H1 (cell line): ENCODE data around the gene MAF. TPM values are rescaled to one million over a fixed set of nuclear protein-coding genes. Genes with fewer than 3 reads are reported as not detected.

ENCODE experiments used
- CEBPB ChIP-seq: IDR thresholded peaks from 2 replicates; pipeline ENCODE4 v1.6.1; 2012; ENCODE audit warnings: low read depth, low read length
- FOSL1 ChIP-seq: IDR thresholded peaks from 2 replicates; pipeline ENCODE4 v1.6.1; 2011; ENCODE audit warnings: mild to moderate bottlenecking, low read depth, low read length, moderate library complexity; ENCODE audit not compliant: insufficient read depth
- GTF2F1 ChIP-seq: IDR thresholded peaks from 2 replicates; pipeline ENCODE4 v1.6.1; 2012; ENCODE audit warnings: low read depth, low read length, improper control_type of control experiment, borderline replicate concordance
- HDAC2 ChIP-seq, 2 experiments: fragments of 300-600 bp in 1 of 2; sonication (generic) in 1 of 2; IDR thresholded peaks; 2 replicates each; pipeline ENCODE4 v1.6.1; 2011 to 2012; ENCODE audit warnings: low read depth in 2 of 2, low read length in 2 of 2, mild to moderate bottlenecking in 2 of 2, moderate library complexity in 2 of 2, borderline replicate concordance in 1 of 2, inconsistent platforms in 1 of 2
- KDM4A ChIP-seq: IDR thresholded peaks from one replicate; pipeline ENCODE4 v1.7.1; 2012; ENCODE audit warnings: low read depth, mild to moderate bottlenecking, moderate library complexity, low read length, inconsistent platforms; ENCODE audit not compliant: severe bottlenecking
- MAFK ChIP-seq: IDR thresholded peaks from 2 replicates; pipeline ENCODE4 v1.6.1; 2012; ENCODE audit warnings: low read depth, mild to moderate bottlenecking, improper control_type of control experiment, low read length
- POU5F1 ChIP-seq: IDR thresholded peaks from 2 replicates; pipeline ENCODE4 v1.6.1; 2011; ENCODE audit warnings: low read depth, mild to moderate bottlenecking, low read length, moderate library complexity
- RXRA ChIP-seq: IDR thresholded peaks from 2 replicates; pipeline ENCODE4 v1.6.1; 2011; ENCODE audit warnings: low read depth, mild to moderate bottlenecking, low read length, moderate library complexity; ENCODE audit not compliant: insufficient read depth
- TAF1 ChIP-seq: IDR thresholded peaks from 2 replicates; pipeline ENCODE4 v1.6.1; 2011; ENCODE audit warnings: mild to moderate bottlenecking, low read depth, low read length
- polyA plus RNA-seq, 7 experiments: library from polyadenylated mRNA; depleted of rRNA in 3 of 7; stranded (reverse) in 5 of 7; unstranded in 2 of 7; fragments of >200 nt in 5 of 7; fragments of 200-250 nt in 2 of 7; gene quantifications; 1 replicate in 5 of 7; 2 replicates in 1 of 7; 4 replicates in 1 of 7; pipeline versions ENCODE4 v1.2.1 to v1.2.3, GENCODE V29; 2011 to 2013; ENCODE audit warnings: missing spikeins in 2 of 7, mixed read lengths in 2 of 7
- total RNA-seq: library from RNA; stranded (reverse); fragmentation: NEBNext Ultra II Directional; extraction: Animal tissue kit (Norgen Biotek cat#: 25700); gene quantifications from 2 replicates; pipeline ENCODE4 v1.2.1, GENCODE V29; 2021
- TF ChIP-seq, protein P1 (sequence below): fragments of 300-600 bp; sonication (generic); IDR thresholded peaks from 2 replicates; pipeline ENCODE4 v1.7.1; 2012; ENCODE audit warnings: low read length, moderate library complexity, mild to moderate bottlenecking, inconsistent platforms; ENCODE audit not compliant: insufficient replicate concordance
- TF ChIP-seq, protein P2 (sequence below): IDR thresholded peaks from 2 replicates; pipeline ENCODE4 v1.6.1; 2012; ENCODE audit warnings: inconsistent platforms

Gene MAF
- total and polyA plus RNA-seq, 2 of the 8 experiments (the other 6 are each of a cell fraction or from before 2014, with no cell fraction given): 1.3 to 2.7 TPM

DNA sequence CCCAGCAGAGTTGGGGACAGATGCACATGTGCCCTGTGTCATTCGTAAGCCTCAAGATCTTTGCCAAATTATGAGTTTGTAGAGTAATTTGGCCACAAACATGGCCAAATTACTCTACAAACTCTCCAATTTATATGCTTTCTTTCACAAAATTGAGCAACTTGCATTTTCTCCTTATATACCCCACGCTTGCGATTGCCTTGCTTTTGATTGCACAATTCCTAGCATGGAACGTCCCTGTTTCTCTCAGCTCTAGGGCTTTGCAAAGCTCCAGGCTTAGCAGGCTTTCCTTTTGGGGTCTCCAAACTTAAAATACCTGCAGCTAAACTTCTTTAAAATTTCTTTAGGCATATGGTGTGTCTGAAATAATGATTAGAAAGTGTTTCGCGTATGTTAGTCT lies 28.5 kb upstream of the MAF start (continued):
- TF ChIP-seq, protein P1, sequence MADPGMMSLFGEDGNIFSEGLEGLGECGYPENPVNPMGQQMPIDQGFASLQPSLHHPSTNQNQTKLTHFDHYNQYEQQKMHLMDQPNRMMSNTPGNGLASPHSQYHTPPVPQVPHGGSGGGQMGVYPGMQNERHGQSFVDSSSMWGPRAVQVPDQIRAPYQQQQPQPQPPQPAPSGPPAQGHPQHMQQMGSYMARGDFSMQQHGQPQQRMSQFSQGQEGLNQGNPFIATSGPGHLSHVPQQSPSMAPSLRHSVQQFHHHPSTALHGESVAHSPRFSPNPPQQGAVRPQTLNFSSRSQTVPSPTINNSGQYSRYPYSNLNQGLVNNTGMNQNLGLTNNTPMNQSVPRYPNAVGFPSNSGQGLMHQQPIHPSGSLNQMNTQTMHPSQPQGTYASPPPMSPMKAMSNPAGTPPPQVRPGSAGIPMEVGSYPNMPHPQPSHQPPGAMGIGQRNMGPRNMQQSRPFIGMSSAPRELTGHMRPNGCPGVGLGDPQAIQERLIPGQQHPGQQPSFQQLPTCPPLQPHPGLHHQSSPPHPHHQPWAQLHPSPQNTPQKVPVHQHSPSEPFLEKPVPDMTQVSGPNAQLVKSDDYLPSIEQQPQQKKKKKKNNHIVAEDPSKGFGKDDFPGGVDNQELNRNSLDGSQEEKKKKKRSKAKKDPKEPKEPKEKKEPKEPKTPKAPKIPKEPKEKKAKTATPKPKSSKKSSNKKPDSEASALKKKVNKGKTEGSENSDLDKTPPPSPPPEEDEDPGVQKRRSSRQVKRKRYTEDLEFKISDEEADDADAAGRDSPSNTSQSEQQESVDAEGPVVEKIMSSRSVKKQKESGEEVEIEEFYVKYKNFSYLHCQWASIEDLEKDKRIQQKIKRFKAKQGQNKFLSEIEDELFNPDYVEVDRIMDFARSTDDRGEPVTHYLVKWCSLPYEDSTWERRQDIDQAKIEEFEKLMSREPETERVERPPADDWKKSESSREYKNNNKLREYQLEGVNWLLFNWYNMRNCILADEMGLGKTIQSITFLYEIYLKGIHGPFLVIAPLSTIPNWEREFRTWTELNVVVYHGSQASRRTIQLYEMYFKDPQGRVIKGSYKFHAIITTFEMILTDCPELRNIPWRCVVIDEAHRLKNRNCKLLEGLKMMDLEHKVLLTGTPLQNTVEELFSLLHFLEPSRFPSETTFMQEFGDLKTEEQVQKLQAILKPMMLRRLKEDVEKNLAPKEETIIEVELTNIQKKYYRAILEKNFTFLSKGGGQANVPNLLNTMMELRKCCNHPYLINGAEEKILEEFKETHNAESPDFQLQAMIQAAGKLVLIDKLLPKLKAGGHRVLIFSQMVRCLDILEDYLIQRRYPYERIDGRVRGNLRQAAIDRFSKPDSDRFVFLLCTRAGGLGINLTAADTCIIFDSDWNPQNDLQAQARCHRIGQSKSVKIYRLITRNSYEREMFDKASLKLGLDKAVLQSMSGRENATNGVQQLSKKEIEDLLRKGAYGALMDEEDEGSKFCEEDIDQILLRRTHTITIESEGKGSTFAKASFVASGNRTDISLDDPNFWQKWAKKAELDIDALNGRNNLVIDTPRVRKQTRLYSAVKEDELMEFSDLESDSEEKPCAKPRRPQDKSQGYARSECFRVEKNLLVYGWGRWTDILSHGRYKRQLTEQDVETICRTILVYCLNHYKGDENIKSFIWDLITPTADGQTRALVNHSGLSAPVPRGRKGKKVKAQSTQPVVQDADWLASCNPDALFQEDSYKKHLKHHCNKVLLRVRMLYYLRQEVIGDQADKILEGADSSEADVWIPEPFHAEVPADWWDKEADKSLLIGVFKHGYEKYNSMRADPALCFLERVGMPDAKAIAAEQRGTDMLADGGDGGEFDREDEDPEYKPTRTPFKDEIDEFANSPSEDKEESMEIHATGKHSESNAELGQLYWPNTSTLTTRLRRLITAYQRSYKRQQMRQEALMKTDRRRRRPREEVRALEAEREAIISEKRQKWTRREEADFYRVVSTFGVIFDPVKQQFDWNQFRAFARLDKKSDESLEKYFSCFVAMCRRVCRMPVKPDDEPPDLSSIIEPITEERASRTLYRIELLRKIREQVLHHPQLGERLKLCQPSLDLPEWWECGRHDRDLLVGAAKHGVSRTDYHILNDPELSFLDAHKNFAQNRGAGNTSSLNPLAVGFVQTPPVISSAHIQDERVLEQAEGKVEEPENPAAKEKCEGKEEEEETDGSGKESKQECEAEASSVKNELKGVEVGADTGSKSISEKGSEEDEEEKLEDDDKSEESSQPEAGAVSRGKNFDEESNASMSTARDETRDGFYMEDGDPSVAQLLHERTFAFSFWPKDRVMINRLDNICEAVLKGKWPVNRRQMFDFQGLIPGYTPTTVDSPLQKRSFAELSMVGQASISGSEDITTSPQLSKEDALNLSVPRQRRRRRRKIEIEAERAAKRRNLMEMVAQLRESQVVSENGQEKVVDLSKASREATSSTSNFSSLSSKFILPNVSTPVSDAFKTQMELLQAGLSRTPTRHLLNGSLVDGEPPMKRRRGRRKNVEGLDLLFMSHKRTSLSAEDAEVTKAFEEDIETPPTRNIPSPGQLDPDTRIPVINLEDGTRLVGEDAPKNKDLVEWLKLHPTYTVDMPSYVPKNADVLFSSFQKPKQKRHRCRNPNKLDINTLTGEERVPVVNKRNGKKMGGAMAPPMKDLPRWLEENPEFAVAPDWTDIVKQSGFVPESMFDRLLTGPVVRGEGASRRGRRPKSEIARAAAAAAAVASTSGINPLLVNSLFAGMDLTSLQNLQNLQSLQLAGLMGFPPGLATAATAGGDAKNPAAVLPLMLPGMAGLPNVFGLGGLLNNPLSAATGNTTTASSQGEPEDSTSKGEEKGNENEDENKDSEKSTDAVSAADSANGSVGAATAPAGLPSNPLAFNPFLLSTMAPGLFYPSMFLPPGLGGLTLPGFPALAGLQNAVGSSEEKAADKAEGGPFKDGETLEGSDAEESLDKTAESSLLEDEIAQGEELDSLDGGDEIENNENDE: no peak
- no peak for TF ChIP-seq KDM4A
- TF ChIP-seq GTF2F1: no peak
- TF ChIP-seq, protein P2, sequence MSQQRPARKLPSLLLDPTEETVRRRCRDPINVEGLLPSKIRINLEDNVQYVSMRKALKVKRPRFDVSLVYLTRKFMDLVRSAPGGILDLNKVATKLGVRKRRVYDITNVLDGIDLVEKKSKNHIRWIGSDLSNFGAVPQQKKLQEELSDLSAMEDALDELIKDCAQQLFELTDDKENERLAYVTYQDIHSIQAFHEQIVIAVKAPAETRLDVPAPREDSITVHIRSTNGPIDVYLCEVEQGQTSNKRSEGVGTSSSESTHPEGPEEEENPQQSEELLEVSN: no peak
- no peak for TF ChIP-seq CEBPB
- no peak for TF ChIP-seq POU5F1
- no peak for TF ChIP-seq MAFK
- no peak for TF ChIP-seq FOSL1
- TF ChIP-seq HDAC2 (IDR thresholded peaks at IDR 0.05; ENCODE audit: borderline replicate concordance in 1 of 2, low read depth in 2 of 2, low read length in 2 of 2): no peak
- no peak for TF ChIP-seq RXRA
- no peak for TF ChIP-seq TAF1
